Neural progenitor cell (in vitro differentiated cells): Measurements from ENCODE around the gene XAB2. TPM values are rescaled to one million over a fixed set of nuclear protein-coding genes. Genes with fewer than 3 reads are reported as not detected.
"Not testable (repeated sequence)": the region's sequence is repeated elsewhere in the genome, so short reads cannot be mapped to it uniquely, and the experiment has no call there.

Source experiments
- DNase-seq: peaks from one replicate; pipeline ENCODE4 v3.0.0-alpha.2; 2016; ENCODE audit warnings: low spot score
- H2AFZ ChIP-seq: fragments of 200-600 bp; sonication (generic); replicated peaks from 2 replicates; pipeline ENCODE4 v1.6.1; 2016; ENCODE audit warnings: antibody characterized with exemption
- H3F3A ChIP-seq: fragments of 200-600 bp; sonication (generic); 2 replicates; pipeline ENCODE4 v1.6.1; 2016; ENCODE audit warnings: antibody characterized with exemption, low read depth
- H3K27ac ChIP-seq: fragments of 200-600 bp; sonication (generic); 2 replicates; pipeline ENCODE4 v1.5.1; 2016; ENCODE audit warnings: mild to moderate bottlenecking
- H3K27me3 ChIP-seq: fragments of 200-600 bp; sonication (generic); 2 replicates; pipeline ENCODE4 v1.6.1; 2016; ENCODE audit warnings: mild to moderate bottlenecking, moderate library complexity
- H3K36me3 ChIP-seq: fragments of 200-600 bp; sonication (generic); 2 replicates; pipeline ENCODE4 v1.5.1; 2016
- H3K4me1 ChIP-seq: fragments of 200-600 bp; sonication (generic); 2 replicates; pipeline ENCODE4 v1.6.1; 2016; ENCODE audit warnings: mixed run types
- H3K4me2 ChIP-seq: fragments of 200-600 bp; sonication (generic); 2 replicates; pipeline ENCODE4 v1.6.1; 2016
- H3K4me3 ChIP-seq: fragments of 200-600 bp; sonication (generic); 2 replicates; pipeline ENCODE4 v1.5.1; 2016
- H3K79me2 ChIP-seq: fragments of 200-600 bp; sonication (generic); 2 replicates; pipeline ENCODE4 v1.6.1; 2016; ENCODE audit warnings: low read depth
- H3K9ac ChIP-seq: fragments of 200-600 bp; sonication (generic); 2 replicates; pipeline ENCODE4 v1.6.1; 2016
- H3K9me3 ChIP-seq: fragments of 200-600 bp; sonication (generic); 2 replicates; pipeline ENCODE4 v1.5.1; 2016; ENCODE audit warnings: low read depth
- H4K20me1 ChIP-seq: fragments of 200-600 bp; sonication (generic); 2 replicates; pipeline ENCODE4 v1.6.1; 2016; ENCODE audit warnings: low read depth
- H3K27ac Mint-ChIP-seq: 3 replicates; pipeline ENCODE4 v1.8.0; 2021; ENCODE audit warnings: mixed read lengths
- H3K27me3 Mint-ChIP-seq: 2 replicates; pipeline ENCODE4 v1.8.0; 2022; ENCODE audit warnings: low read depth, mild to moderate bottlenecking, inconsistent platforms, moderate library complexity, mixed read lengths; ENCODE audit not compliant: insufficient read depth
- H3K36me3 Mint-ChIP-seq: 3 replicates; pipeline ENCODE4 v1.8.0; 2021; ENCODE audit warnings: mixed read lengths
- H3K4me1 Mint-ChIP-seq: 3 replicates; pipeline ENCODE4 v1.8.0; 2021; ENCODE audit warnings: mixed read lengths
- H3K4me3 Mint-ChIP-seq: 3 replicates; pipeline ENCODE4 v1.8.0; 2021; ENCODE audit warnings: mild to moderate bottlenecking, moderate library complexity, mixed read lengths
- H3K9me3 Mint-ChIP-seq: 3 replicates; pipeline ENCODE4 v1.8.0; 2020; ENCODE audit warnings: mixed read lengths
- EZH2 ChIP-seq: fragments of 200-600 bp; sonication (generic); IDR thresholded peaks from 2 replicates; pipeline ENCODE4 v1.6.1; 2017; ENCODE audit warnings: antibody characterized with exemption, mild to moderate bottlenecking, moderate library complexity
- EZH2phosphoT487 ChIP-seq: fragments of 200-600 bp; sonication (generic); IDR thresholded peaks from 2 replicates; pipeline ENCODE4 v1.6.1; 2017; ENCODE audit warnings: antibody characterized with exemption
- total RNA-seq: library from RNA; depleted of rRNA; stranded (reverse); fragments of >200 nt; gene quantifications from 2 replicates; pipeline ENCODE4 v1.2.3, GENCODE V29; 2015; ENCODE audit warnings: low replicate concordance
- TF ChIP-seq, protein P1 (sequence below): fragments of 200-600 bp; sonication (generic); IDR thresholded peaks from 2 replicates; pipeline ENCODE4 v1.5.1; 2017; ENCODE audit warnings: antibody characterized with exemption, mild to moderate bottlenecking

The XAB2 gene
- total RNA-seq, 1 donor from 2014 or later, result 30.9 TPM

- no peaks in the 10 kb centered on the region for H3F3A ChIP-seq
- no peaks in the 10 kb centered on the region for H3K9me3 ChIP-seq
- no peak for DNase-seq
- Mint-ChIP-seq H3K9me3 (no peaks in the 10 kb centered on the region), H3K4me3 (no peak overlapping the region), H3K4me1 (peaks cover 2% of the 10 kb centered on the region), H3K27me3 (peaks cover 7% of the 10 kb centered on the region), H3K27ac (no peak overlapping the region), H3K36me3 (no peaks in the 10 kb centered on the region)
- TF ChIP-seq EZH2 (no peak), EZH2phosphoT487 (no peak)
- TF ChIP-seq, protein P1, sequence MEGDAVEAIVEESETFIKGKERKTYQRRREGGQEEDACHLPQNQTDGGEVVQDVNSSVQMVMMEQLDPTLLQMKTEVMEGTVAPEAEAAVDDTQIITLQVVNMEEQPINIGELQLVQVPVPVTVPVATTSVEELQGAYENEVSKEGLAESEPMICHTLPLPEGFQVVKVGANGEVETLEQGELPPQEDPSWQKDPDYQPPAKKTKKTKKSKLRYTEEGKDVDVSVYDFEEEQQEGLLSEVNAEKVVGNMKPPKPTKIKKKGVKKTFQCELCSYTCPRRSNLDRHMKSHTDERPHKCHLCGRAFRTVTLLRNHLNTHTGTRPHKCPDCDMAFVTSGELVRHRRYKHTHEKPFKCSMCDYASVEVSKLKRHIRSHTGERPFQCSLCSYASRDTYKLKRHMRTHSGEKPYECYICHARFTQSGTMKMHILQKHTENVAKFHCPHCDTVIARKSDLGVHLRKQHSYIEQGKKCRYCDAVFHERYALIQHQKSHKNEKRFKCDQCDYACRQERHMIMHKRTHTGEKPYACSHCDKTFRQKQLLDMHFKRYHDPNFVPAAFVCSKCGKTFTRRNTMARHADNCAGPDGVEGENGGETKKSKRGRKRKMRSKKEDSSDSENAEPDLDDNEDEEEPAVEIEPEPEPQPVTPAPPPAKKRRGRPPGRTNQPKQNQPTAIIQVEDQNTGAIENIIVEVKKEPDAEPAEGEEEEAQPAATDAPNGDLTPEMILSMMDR, result no peak
- no peak overlapping the region for H2AFZ ChIP-seq
- H3K79me2 ChIP-seq, result no peaks in the 10 kb centered on the region
- no peaks in the 10 kb centered on the region for H3K4me1 ChIP-seq
- H3K27ac ChIP-seq, result no peak overlapping the region
- no peak overlapping the region for H3K4me3 ChIP-seq
- no peaks in the 10 kb centered on the region for H4K20me1 ChIP-seq
- H3K27me3 ChIP-seq, result peaks cover 20% of the 10 kb centered on the region
- no peak overlapping the region for H3K9ac ChIP-seq
- H3K36me3 ChIP-seq, result no peaks in the 10 kb centered on the region
- H3K4me2 ChIP-seq, result no peak overlapping the region
These were observed 39.5 kb downstream of the XAB2 start for GRCh38 chr19:7589822-7590221.

DNA sequence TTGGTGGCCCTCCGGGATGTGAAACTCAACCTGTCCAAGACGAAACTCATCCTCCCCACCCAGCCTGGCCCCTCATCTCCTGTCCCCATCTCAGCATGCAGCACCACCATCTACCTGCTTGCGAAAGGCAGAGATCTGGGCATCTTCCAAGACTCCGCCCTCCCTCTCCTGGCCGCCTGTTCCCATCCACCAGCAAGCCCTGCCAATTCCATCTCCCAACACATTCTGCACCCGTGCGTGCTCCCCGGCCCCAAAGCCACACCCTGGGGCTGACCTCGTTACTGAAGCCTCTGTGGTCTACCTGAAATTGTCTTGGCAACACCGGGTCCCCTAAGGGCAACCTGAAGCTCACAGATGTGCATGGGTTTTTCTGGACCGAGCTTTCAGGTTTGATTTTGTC, 46.9 kb downstream of the XAB2 start:
- Histone ChIP-seq H3K4me2 (no peak overlapping the region), H3K9me3 (no peaks in the 10 kb centered on the region), H2AFZ (no peak overlapping the region), H3F3A (no peaks in the 10 kb centered on the region), H3K4me1 (no peaks in the 10 kb centered on the region), H3K27ac (no peak overlapping the region), H3K27me3 (peaks cover 56% of the 10 kb centered on the region), H3K79me2 (no peaks in the 10 kb centered on the region), H3K36me3 (no peaks in the 10 kb centered on the region), H4K20me1 (no peaks in the 10 kb centered on the region), H3K9ac (no peak overlapping the region), H3K4me3 (no peak overlapping the region)
- no peaks in the 10 kb centered on the region for H3K4me1 Mint-ChIP-seq
- H3K4me3 Mint-ChIP-seq, result no peak overlapping the region
- H3K27ac Mint-ChIP-seq, result no peak overlapping the region
- H3K36me3 Mint-ChIP-seq, result no peaks in the 10 kb centered on the region
- no peak for DNase-seq
- no peaks in the 10 kb centered on the region for H3K9me3 Mint-ChIP-seq
- no peak for TF ChIP-seq EZH2phosphoT487
- TF ChIP-seq, protein P1, result no peak
- TF ChIP-seq EZH2, result no peak
- H3K27me3 Mint-ChIP-seq, result peaks cover 13% of the 10 kb centered on the region

- Mint-ChIP-seq H3K9me3 (no peaks in the 10 kb centered on the region), H3K4me1 (no peaks in the 10 kb centered on the region), H3K27ac (no peak overlapping the region), H3K36me3 (no peaks in the 10 kb centered on the region), H3K27me3 (peaks cover 25% of the 10 kb centered on the region), H3K4me3 (no peak overlapping the region)
- Histone ChIP-seq H3K79me2 (no peaks in the 10 kb centered on the region), H3K27me3 (peaks cover 64% of the 10 kb centered on the region), H3K36me3 (no peaks in the 10 kb centered on the region), H4K20me1 (no peaks in the 10 kb centered on the region), H3K9me3 (no peaks in the 10 kb centered on the region), H3K4me1 (no peaks in the 10 kb centered on the region), H2AFZ (no peak overlapping the region), H3F3A (no peaks in the 10 kb centered on the region), H3K4me2 (no peak overlapping the region), H3K9ac (no peak overlapping the region), H3K27ac (no peak overlapping the region), H3K4me3 (no peak overlapping the region)
- DNase-seq, result no peak
- TF ChIP-seq, protein P1, result no peak
- TF ChIP-seq EZH2phosphoT487 (no peak), EZH2 (no peak)
These were observed 50.2 kb downstream of the XAB2 start for GRCh38 chr19:7579182-7579581.

DNA sequence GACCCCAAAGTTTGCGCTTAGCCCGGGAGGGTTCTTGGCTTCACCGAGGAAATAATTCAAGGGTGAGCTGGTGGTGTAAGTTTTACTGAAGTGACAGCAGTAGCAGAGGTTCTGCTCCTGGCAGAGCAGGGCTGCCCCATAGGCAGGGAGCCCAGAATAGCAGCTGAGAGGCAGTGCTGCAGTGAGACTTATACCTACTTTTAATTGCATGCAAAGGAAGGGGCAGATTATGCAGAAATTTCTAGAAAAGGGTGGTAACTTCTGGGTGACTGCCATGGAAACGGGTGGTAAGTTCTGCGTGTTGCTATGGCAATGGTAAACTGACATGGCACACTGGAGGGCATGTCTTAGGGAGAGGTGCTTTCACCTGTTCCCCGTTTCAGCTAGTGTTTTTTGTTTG, 51.2 kb downstream of the XAB2 start:
- Histone ChIP-seq H3K79me2 (no peaks in the 10 kb centered on the region), H3F3A (no peaks in the 10 kb centered on the region), H3K9ac (no peak overlapping the region), H3K27ac (no peak overlapping the region), H3K9me3 (no peaks in the 10 kb centered on the region), H3K36me3 (no peaks in the 10 kb centered on the region), H3K4me1 (no peaks in the 10 kb centered on the region), H3K4me2 (no peak overlapping the region), H2AFZ (no peak overlapping the region), H4K20me1 (no peaks in the 10 kb centered on the region), H3K27me3 (peaks cover 64% of the 10 kb centered on the region), H3K4me3 (no peak overlapping the region)
- TF ChIP-seq EZH2 (no peak), EZH2phosphoT487 (no peak)
- TF ChIP-seq, protein P1, result no peak
- H3K27ac Mint-ChIP-seq, result no peak overlapping the region
- no peaks in the 10 kb centered on the region for H3K4me1 Mint-ChIP-seq
- H3K27me3 Mint-ChIP-seq, result peaks cover 25% of the 10 kb centered on the region
- no peak overlapping the region for H3K4me3 Mint-ChIP-seq
- no peaks in the 10 kb centered on the region for H3K9me3 Mint-ChIP-seq
- no peaks in the 10 kb centered on the region for H3K36me3 Mint-ChIP-seq
- no peak for DNase-seq

- not testable (repeated sequence) for DNase-seq, H3K4me3 ChIP-seq, H3K4me1 ChIP-seq, H3K9me3 ChIP-seq, H3K4me3 Mint-ChIP-seq, H2AFZ ChIP-seq, H3K79me2 ChIP-seq, H3K9ac ChIP-seq, H3K9me3 Mint-ChIP-seq, H3K36me3 ChIP-seq, H3K27ac ChIP-seq, H3K4me2 ChIP-seq, H3K27ac Mint-ChIP-seq, H3K36me3 Mint-ChIP-seq, H3K4me1 Mint-ChIP-seq, H4K20me1 ChIP-seq, H3F3A ChIP-seq
- peaks cover 23% of the 10 kb centered on the region for H3K27me3 Mint-ChIP-seq
- H3K27me3 ChIP-seq, result peaks cover 61% of the 10 kb centered on the region
These were observed 51.9 kb downstream of the XAB2 start for GRCh38 chr19:7577422-7577821.
